Ovary (tissue), 9 donors: ENCODE measurements around the gene BHLHA15. TPM values are rescaled to one million over a fixed set of nuclear protein-coding genes. Genes with fewer than 3 reads are reported as not detected.

Experiments
- DNase-seq, 5 donors: peaks; one replicate each; pipeline ENCODE4 v3.0.0-alpha.2; 2019 to 2020
- H3K27ac ChIP-seq, 2 donors: fragments of 200-600 bp; one replicate each; pipeline versions ENCODE4 v1.5.1 to v1.8.0; 2019 to 2022
- H3K27me3 ChIP-seq: fragments of 200-600 bp; one replicate; pipeline ENCODE4 v1.8.0; 2022
- H3K36me3 ChIP-seq: fragments of 200-600 bp; sonication (generic); one replicate; pipeline ENCODE4 v1.5.1; 2019
- H3K4me1 ChIP-seq: one replicate; pipeline ENCODE4 v1.8.1; 2013; ENCODE audit warnings: mild to moderate bottlenecking, moderate library complexity; ENCODE audit not compliant: insufficient read depth
- H3K4me3 ChIP-seq: fragments of 200-600 bp; sonication (generic); one replicate; pipeline ENCODE4 v1.5.1; 2017
- H3K9me3 ChIP-seq, 2 donors: fragments of 200-600 bp in 1 of 2; sonication (generic) in 1 of 2; one replicate each; pipeline versions ENCODE4 v1.5.1 to v1.8.1; 2013 to 2019; ENCODE audit warnings: mild to moderate bottlenecking in 1 of 2, moderate library complexity in 1 of 2
- CTCF ChIP-seq, 3 donors: fragments of 450-650 bp in 2 of 3; fragments of 200-600 bp in 1 of 3; IDR thresholded peaks; one replicate each; pipeline versions ENCODE4 v1.5.1 to v1.8.0; 2016 to 2022; ENCODE audit warnings: antibody characterized with exemption in 3 of 3, mild to moderate bottlenecking in 1 of 3
- EP300 ChIP-seq: sonication (generic); formaldehyde crosslinking; IDR thresholded peaks from one replicate; pipeline ENCODE4 v1.6.1; 2017; ENCODE audit warnings: antibody characterized with exemption
- POLR2A ChIP-seq: fragments of 450-650 bp; IDR thresholded peaks from one replicate; pipeline ENCODE4 v1.6.1; 2017; ENCODE audit warnings: antibody characterized with exemption, mild to moderate bottlenecking, moderate library complexity
- WGBS, 3 donors: extraction: QIAGEN DNeasy Blood & Tissue Kit in 1 of 3; methylation state at CpG; one replicate each; pipeline versions ENCODE4 v1.1.5 to v1.1.7; 2013 to 2017; 5-methylcytosine and 5-hydroxymethylcytosine counted together
- intact Hi-C, 4 donors: fragments of 100-400 bp; cut with DNase I; formaldehyde crosslinking; loops; one replicate each; pipeline versions ENCODE4 v1.11.0 to v1.15.1; 2022 to 2023
- polyA plus RNA-seq, 2 donors: library from polyadenylated mRNA; stranded (reverse); fragments of 200-250 nt in 1 of 2; fragments of 350-450 nt in 1 of 2; fragmentation: Illumina TruSeq in 1 of 2; extraction: RNeasy Lipid Tissue Mini Kit (QIAGEN cat#74804) in 1 of 2; gene quantifications; one replicate each; pipeline ENCODE4 v1.2.3, GENCODE V29; 2013 to 2014
- total RNA-seq, 7 donors: library from RNA; depleted of rRNA in 2 of 7; stranded (reverse); fragments of >200 nt in 2 of 7; fragmentation: NEBNext Ultra II Directional in 3 of 7; extraction: Animal tissue kit (Norgen Biotek cat#: 25700) in 3 of 7; gene quantifications; one replicate each; pipeline versions ENCODE4 v1.1.0 to v1.2.4, GENCODE V29; 2016 to 2023
- donor health status: DM: no; HTN: no; CAD: no; lungs with moderate emphysema.
- donor health status: DM: no; HTN: no; CAD: no.
- donor health status: Bipolar disorder and iron deficiency.
- donor health status: DM: yes; HTN: yes; CAD: no.
- donor health status: DM: no; HTN: no; CAD: no.
- donor health status: DM: yes; HTN: yes; CAD: no.

BHLHA15 gene
- total and polyA plus RNA-seq, 9 donors: 0.34 to 0.54 TPM; not detected in 7

GRCh38 chr7:98230746-98231471 is 19.7 kb downstream of the BHLHA15 start:
- no peaks in the 10 kb centered on the region for H3K9me3 ChIP-seq
- intact Hi-C loops: no loop called here
- no peak overlapping the region for H3K27ac ChIP-seq
- WGBS, 3 donors: 94 to 96% (median 95%) methylated on average over 27 to 30 of the region's 30 CpGs
- DNase-seq: no peak
- no peak for TF ChIP-seq EP300
- no peak for TF ChIP-seq POLR2A
- TF ChIP-seq CTCF (IDR thresholded peaks at IDR 0.05): no peak
- H3K27me3 ChIP-seq: no peaks in the 10 kb centered on the region
- no peaks in the 10 kb centered on the region for H3K4me1 ChIP-seq
- H3K36me3 ChIP-seq: no peaks in the 10 kb centered on the region
- H3K4me3 ChIP-seq: no peak overlapping the region

- 90 to 92% (median 92%) methylated on average over 20 to 25 of the region's 25 CpGs for WGBS, 3 donors
- no peaks in the 10 kb centered on the region for H3K36me3 ChIP-seq
- H3K9me3 ChIP-seq: no peaks in the 10 kb centered on the region
- no peak overlapping the region for H3K27ac ChIP-seq
- H3K27me3 ChIP-seq: no peaks in the 10 kb centered on the region
- intact Hi-C loops: no loop called here
- TF ChIP-seq EP300 (no peak), CTCF (IDR thresholded peaks at IDR 0.05) (no peak), POLR2A (no peak)
- no peak for DNase-seq
- H3K4me3 ChIP-seq: no peak overlapping the region
- no peaks in the 10 kb centered on the region for H3K4me1 ChIP-seq
Measured at GRCh38 chr7:98231493-98232262, 20.4 kb downstream of the BHLHA15 start.

- no peak for DNase-seq
- TF ChIP-seq EP300: no peak
- TF ChIP-seq CTCF (IDR thresholded peaks at IDR 0.05): no peak
- no peak for TF ChIP-seq POLR2A
- intact Hi-C loops: no loop called here
Measured at GRCh38 chr7:98232263-98232585, 21.0 kb downstream of the BHLHA15 start.

GRCh38 chr7:98232799-98233198 is 21.6 kb downstream of the BHLHA15 start:
- Histone ChIP-seq H3K27ac (no peak overlapping the region), H3K4me3 (no peak overlapping the region), H3K4me1 (no peaks in the 10 kb centered on the region), H3K36me3 (no peaks in the 10 kb centered on the region), H3K27me3 (no peaks in the 10 kb centered on the region), H3K9me3 (no peaks in the 10 kb centered on the region)
- whole genome bisulfite sequencing, 3 donors: 86 to 87% (median 86%) methylated on average over 16 of the region's 16 CpGs
- no peak for DNase-seq
- no peak for TF ChIP-seq POLR2A
- intact Hi-C loops: no loop called here

More at GRCh38 chr7:98232263-98232585, 21.0 kb downstream of the BHLHA15 start:
- H3K9me3 ChIP-seq: no peaks in the 10 kb centered on the region
- H3K27ac ChIP-seq: no peak overlapping the region
- H3K4me3 ChIP-seq: no peak overlapping the region
- no peaks in the 10 kb centered on the region for H3K36me3 ChIP-seq
- H3K4me1 ChIP-seq: no peaks in the 10 kb centered on the region
- 88 to 96% (median 96%) methylated on average over 8 of the region's 8 CpGs for WGBS, 3 donors
- no peaks in the 10 kb centered on the region for H3K27me3 ChIP-seq
